Measurements from ENCODE around the gene ASTN2.

The ASTN2 gene

DNA sequence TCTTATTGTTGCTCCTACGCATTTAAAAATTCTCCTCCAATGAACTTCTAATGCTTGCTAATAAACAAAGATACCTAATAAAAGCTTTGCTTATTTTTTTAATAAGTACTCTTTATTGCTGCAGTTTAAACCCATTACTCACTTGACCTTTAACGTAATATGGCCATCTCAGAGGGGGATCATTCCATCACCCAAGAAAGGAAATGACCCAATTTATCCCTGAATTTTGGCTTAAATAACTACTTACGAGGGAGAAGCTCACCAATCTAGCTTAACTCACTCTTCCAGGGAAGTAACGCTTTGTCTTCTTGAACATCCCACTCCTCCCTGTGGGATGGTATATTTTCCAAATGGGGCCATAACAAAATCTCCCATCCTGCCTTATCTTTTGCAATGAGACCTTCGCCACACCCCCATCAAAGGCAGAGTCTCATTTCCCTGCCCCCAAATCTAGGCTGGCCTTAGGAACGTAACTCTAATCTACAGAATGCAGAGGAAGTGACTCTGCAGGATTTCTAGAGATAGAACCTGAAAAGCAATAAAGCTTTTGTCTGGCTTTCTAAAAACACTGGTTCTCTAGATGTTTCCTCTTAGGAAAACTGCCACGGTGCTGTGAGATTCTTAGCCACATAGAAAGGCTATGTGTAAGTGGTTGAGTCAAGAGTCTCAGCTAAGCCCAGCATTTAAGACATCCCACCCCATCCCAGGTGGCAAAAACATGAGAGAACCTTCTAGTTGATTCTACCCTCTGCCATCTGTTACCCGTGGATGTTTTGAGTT, 310.0 kb downstream of the ASTN2 start:
- DNase-seq (ENCODE audit: low read depth): no peak

GRCh38 chr9:117104206-117104605, 310.7 kb downstream of the ASTN2 start:
- no peak for DNase-seq (ENCODE audit: low read depth)

GRCh38 chr9:117103438-117104110, 311.3 kb downstream of the ASTN2 start:
- no peak for DNase-seq (ENCODE audit: low read depth)

- DNase-seq (ENCODE audit: low read depth): no peak
These were observed 313.8 kb downstream of the ASTN2 start for GRCh38 chr9:117101008-117101407.

GRCh38 chr9:117098331-117098730, 316.5 kb downstream of the ASTN2 start:
- no peak for DNase-seq (ENCODE audit: low read depth)

DNA sequence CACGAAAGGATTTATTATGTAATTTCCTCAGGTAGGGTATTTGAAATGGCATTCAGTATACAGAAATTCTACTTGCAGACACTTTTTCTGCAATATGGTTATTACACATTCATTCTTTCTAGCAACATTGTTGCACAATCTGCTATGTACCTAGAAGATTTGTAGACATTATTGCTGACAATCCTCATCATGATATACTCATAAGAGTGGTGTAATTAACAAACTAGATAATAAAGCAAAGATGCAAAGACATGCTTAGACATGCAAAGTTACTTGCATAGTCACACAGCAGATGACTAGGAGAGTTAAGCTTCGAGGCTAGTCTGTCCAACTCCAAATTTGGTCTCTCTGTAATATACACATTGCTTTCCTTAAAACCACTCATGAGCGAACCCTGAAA, 317.1 kb downstream of the ASTN2 start:
- DNase-seq (ENCODE audit: low read depth): no peak

GRCh38 chr9:117096138-117096537, 318.7 kb downstream of the ASTN2 start:
- DNase-seq (ENCODE audit: low read depth): no peak

DNA sequence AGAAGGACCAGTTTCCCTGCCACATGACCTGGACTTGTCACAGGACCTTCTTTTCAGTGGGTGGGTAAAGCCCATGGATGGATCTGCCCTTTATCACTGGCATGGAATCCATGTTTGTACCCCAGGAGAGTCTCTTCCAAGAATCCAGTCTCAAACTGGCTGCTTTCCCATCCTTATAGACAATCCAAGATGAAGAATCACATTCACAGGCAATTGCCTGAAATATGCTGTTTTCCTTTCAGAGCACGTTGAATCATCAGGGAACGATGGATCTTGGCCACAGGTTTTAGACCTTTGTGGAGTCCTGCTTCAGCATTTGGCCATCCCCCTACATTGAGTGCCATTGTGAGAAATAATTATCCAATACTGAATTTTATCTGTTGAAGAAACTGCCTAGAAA, 319.8 kb downstream of the ASTN2 start:
- no peak for DNase-seq (ENCODE audit: low read depth)

DNA sequence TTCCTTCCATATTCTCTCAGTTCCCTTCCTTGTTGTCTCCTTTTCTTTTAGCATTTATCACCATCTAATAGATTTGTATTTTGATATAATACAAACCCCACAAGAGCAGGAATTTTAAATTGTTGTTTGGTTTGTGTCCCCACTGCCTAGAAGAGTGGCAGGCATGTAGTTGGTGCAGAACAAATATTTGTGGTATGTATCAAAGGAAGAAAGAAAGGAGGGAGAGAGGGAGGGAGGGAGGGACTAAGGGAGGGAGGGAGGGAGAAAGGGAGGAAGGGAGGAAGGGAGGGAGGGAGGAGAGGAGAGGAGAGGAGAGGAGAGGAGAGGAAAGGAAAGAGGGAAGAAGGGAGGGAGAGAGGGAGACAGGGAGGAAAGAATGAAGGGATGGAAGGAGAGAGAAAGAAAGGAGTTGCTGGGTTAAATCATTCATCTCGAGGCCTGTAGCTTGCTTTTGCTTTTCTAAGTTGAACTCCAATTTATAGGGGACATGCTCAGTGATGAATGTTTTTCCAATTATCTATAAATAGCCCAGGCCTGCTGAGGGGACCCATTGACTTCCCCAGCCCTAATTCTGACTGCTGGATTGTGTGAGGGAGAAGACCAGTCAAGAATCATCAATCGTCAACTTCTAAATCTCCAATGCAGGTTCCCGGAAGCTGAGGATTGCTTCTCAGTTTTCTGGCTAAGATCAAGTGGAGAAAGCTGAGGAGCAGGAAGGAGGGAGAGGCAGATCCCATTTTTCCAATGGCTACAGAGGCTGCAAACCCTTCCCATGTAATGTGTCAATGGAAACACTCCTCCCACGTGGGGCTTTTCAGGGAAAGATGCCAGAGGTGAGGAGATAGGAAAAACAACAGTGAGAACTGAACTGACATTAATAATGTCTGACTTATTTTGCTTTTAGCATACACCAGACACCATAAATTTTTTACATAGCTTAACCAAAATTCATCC, 320.7 kb downstream of the ASTN2 start:
- DNase-seq (ENCODE audit: low read depth): no peak

- DNase-seq (ENCODE audit: low read depth): no peak
These were observed 322.3 kb downstream of the ASTN2 start for GRCh38 chr9:117092582-117092981.

- DNase-seq (ENCODE audit: low read depth): no peak
These were observed 323.3 kb downstream of the ASTN2 start for GRCh38 chr9:117091529-117091928.

DNA sequence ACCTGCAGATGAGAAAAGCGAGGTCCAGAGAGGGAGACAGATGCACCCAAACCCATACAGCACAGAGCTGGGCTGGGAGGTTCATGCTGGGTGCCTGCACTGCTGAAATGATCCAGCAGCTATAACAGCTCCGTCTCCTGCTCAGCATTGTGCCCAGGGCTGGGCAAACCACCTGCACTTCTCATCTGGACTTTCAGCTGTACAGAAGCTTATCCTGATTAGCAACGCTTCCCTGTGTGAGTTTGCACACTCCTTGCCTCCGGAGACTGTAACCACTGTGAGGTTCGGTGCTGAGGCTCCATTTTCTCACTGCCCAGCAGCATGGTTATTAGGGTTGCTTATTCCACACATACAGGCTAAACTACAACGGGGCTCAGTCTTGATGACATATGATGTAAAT, 326.1 kb downstream of the ASTN2 start:
- DNase-seq (ENCODE audit: low read depth): no peak

DNA sequence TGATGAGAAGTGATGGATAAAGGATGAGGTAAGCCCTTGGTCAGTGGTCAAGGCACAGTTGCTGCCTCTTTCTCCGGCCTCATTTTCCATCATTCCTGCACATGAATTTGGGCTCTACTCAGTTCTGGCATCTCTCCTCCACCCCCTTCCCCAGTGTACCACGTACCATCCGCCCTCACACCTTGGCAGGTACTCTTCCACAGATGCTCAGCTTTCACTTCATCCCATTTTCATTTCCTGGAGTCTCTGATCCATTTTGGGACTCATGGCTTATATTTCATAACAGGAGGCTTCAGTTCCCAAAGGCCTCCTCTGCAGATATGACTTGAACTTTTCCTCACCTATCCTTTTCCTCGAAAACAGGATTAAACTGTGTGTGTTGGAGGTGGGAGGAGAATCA, 326.7 kb downstream of the ASTN2 start:
- DNase-seq (ENCODE audit: low read depth): no peak

DNA sequence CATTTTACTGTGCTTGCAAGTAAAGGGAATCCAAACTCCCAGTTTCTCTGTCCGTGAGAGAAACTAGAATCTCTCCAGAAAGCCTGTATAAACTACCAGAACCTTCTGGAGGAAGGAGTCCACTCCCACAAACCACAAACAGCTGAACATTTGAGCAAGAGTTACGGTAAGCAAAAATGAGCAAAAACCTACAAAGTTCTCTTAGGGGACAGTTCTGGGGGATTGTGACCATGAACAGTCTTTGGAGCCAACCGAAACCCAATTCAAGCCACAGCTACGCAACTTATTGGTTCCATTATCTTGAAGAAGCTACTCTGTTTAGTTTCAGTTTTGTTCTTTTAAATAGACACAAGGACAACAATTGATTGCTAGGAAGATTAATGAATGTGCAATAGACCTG, 330.6 kb downstream of the ASTN2 start:
- no peak for DNase-seq (ENCODE audit: low read depth)

- no peak for DNase-seq (ENCODE audit: low read depth)
These were observed 331.3 kb downstream of the ASTN2 start for GRCh38 chr9:117083559-117083958.

DNA sequence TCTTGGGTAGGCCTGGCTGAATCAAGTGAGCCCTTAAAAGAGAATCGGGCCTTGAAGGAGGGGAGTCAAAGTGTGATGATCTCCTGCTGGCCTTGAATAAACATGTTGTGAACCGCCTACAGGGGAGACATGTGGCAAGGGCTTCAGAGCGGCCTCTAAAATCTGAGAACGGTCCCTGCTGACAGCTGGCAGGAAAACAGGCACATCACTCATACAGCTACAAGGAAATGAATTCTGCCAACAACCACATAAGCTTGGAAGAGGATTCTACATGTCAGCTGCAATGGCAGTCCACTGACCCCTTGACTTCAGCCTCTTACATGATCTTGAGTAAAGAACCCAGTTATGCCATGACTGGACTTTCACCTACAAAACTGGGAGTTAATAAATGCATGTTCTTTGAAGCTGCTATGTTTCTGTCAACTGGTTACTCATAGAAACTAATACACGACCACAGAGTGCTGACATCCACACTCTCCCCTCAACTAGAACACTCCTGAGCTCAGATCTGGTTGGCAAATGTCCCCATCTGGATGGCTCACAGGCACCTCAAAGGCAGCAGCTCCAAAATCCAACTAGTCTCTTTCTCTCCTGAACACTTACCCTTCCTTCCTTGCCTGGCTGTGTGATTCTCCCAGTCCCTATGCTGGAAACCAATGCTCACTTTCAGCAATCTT, 333.1 kb downstream of the ASTN2 start:
- no peak for DNase-seq (ENCODE audit: low read depth)

DNA sequence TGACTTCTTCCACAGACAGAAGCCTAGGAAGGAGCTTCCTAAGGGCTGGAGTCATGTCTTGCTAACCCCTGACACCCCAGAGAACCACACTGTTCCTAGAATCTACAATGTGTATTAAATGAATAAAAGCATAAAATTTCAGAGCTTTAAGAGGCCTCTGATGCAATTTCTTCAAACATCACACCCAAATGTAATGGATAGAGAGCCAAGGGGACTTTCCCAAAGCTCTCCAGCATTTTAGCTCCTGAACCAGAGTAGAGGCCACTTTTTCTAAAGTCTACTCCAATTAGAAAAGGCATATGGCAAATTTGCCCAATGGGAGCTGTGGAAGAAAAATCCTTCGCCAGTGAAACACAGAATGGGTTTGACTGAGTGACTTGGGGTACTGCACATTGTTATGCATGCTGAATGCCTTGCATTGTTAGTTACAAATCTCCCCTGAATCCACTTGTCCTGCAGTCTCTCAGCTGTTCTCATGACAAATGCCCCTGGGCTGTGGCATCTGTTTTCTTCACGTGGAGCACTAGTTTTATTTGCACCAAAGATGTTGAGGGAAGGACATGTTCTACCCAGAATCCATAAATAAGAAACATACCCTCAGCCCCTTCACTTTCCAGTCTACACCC, 334.0 kb downstream of the ASTN2 start:
- no peak for DNase-seq (ENCODE audit: low read depth)

DNA sequence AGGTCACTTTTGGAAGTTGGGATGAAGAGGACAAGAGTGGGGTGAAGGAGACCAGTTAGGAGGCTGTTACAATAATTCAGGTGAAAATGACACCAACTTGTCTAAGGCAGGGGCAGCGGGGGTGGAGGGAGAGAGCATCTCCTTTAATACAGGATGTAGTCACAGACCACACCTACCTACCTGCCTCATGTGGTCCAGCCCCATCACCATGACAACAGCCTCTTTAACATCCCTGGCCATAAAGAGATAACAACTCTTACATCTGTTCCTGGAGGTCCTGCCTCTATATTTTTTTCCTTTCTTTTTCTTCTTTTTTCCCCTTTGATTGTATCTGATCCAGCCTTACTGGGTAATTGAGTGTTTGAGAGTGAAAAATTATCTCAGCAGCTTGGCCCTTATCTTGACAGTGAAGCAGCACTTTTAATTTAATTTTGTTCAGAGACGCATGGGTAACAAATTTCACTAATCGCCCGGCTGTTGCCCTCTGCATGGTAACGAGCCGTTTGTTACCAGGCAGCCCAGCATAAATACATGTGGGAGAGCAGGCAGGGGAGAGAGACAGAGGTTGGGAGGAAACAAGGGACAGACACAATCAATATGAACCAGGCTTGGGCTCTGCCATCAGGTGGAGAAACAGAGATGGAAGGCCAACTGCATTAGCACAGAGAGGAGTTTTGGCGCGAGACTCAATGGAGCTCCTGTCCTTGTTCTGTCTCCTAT, 338.1 kb downstream of the ASTN2 start:
- DNase-seq (ENCODE audit: low read depth): no peak

GRCh38 chr9:117075636-117076035, 339.2 kb downstream of the ASTN2 start:
- no peak for DNase-seq (ENCODE audit: low read depth)

DNA sequence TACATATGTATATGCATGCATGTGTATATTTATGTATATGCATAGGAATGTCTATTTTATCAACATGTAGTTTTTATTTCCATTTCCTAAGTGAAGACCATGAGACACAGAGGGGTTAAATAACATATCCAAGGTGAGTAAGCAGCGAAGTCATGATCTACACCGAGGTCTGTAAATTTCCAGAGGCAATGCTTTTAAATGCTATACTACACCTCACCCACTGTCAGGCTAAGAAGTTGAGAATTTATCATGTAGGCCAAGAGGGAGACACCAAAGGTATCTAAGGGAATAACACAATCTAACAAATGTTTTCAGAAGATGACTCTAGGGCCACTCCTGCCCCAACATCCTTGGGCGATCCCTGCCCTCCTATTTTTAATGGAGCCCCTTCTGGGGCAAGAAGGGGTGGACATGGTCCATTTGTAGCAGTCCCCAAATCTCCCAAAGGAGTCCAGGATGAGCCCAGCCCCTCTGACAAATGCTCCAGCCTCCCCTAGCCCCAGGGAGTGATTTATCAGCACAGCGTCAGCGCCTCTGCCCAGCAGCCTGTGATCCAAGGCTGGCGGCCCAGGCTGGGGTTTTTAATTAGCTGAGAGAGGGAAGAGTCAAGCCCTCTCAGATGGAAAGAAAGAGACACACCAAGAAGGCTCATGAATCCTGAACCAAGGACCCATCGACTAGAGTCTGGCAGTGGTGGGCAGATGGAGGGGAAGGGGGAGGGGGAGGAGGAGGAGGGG, 339.9 kb downstream of the ASTN2 start:
- DNase-seq (ENCODE audit: low read depth): no peak

Data from fibroblast of the conjunctiva (primary cell).